GM12874 (cell line): ENCODE results near the gene EP400.

Experiments
- CTCF ChIP-seq: IDR thresholded peaks from 2 replicates; pipeline ENCODE4 v1.5.1; 2011; ENCODE audit warnings: low read depth, mild to moderate bottlenecking, control low read depth, low read length, moderate library complexity; ENCODE audit not compliant: insufficient read depth

Gene EP400

GRCh38 chr12:132077322-132078100, 127.8 kb downstream of the EP400 start:
- no peak for TF ChIP-seq CTCF

GRCh38 chr12:132078190-132078589, 128.4 kb downstream of the EP400 start:
- TF ChIP-seq CTCF, result no peak

GRCh38 chr12:132079200-132079599, 129.5 kb downstream of the EP400 start:
- no peak for TF ChIP-seq CTCF

- no peak for TF ChIP-seq CTCF
Measured at GRCh38 chr12:132079695-132080094, 130.0 kb downstream of the EP400 start.

GRCh38 chr12:132081423-132081822, 131.7 kb downstream of the EP400 start:
- TF ChIP-seq CTCF, result no peak

- TF ChIP-seq CTCF, result no peak
Measured at GRCh38 chr12:132083614-132083940, 133.8 kb downstream of the EP400 start.

- TF ChIP-seq CTCF, result no peak
Measured at GRCh38 chr12:132083941-132084620, 134.3 kb downstream of the EP400 start.
